A549 (cell line): ENCODE data around the gene ACADL.

Source experiments
- POLR2A ChIP-seq: IDR thresholded peaks from 2 replicates; pipeline ENCODE4 v1.6.1; 2012; ENCODE audit warnings: mild to moderate bottlenecking, low read length
- TF ChIP-seq, protein P1 (sequence below): fragments of >200 bp; sonication (Bioruptor Twin); formaldehyde crosslinking; IDR thresholded peaks from 3 replicates; pipeline ENCODE4 v1.5.1; 2016

- TF ChIP-seq, protein P1, sequence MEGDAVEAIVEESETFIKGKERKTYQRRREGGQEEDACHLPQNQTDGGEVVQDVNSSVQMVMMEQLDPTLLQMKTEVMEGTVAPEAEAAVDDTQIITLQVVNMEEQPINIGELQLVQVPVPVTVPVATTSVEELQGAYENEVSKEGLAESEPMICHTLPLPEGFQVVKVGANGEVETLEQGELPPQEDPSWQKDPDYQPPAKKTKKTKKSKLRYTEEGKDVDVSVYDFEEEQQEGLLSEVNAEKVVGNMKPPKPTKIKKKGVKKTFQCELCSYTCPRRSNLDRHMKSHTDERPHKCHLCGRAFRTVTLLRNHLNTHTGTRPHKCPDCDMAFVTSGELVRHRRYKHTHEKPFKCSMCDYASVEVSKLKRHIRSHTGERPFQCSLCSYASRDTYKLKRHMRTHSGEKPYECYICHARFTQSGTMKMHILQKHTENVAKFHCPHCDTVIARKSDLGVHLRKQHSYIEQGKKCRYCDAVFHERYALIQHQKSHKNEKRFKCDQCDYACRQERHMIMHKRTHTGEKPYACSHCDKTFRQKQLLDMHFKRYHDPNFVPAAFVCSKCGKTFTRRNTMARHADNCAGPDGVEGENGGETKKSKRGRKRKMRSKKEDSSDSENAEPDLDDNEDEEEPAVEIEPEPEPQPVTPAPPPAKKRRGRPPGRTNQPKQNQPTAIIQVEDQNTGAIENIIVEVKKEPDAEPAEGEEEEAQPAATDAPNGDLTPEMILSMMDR, result no peak
- TF ChIP-seq POLR2A, result no peak
Measured at GRCh38 chr2:210230984-210231383, 5.7 kb upstream of the ACADL start.
